C4-2B (cell line): ENCODE measurements around the gene FREM1.

Experiments used
- CTCF ChIP-seq: fragments of 450-650 bp; conservative IDR thresholded peaks from 2 replicates; pipeline ENCODE4 v1.5.1; 2017; ENCODE audit warnings: mild to moderate bottlenecking
- ZFX ChIP-seq: fragments of 450-650 bp; IDR thresholded peaks from 2 replicates; pipeline ENCODE4 v1.6.1; 2017

- TF ChIP-seq CTCF = no peak
- TF ChIP-seq ZFX = no peak
Observed at GRCh38 chr9:14719231-14719923, 190.9 kb downstream of the FREM1 start.
